Femur (tissue), 1 donor: Measurements from ENCODE around the gene VSTM2B.
"Not testable (repeated sequence)": the region's sequence is repeated elsewhere in the genome, so short reads cannot be mapped to it uniquely, and the experiment has no call there.

ENCODE experiments used
- DNase-seq: peaks from one replicate; pipeline ENCODE4 v3.0.0-alpha.2; 2017

Gene VSTM2B

DNA sequence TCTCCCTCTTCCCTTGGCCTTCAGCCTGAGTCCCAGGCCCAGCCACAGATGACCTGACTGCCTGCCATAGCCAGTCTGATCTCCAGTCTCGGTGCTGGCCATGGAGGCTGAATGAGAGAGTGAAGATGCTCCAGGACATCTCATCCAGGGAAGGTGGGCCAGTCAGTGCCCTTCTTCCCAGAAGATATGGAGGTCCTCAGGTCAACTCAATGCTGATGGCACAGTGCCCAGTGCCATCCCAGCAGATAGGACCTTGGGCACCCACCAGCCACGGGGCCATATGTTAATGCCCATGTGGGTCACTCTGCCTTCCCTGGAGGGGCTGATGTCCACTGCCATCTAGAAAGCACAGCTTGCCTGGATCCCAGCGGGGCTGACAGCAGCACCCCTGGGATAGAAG lies 7.2 kb downstream of the VSTM2B start:
- DNase-seq = peak; percentile 9

DNA sequence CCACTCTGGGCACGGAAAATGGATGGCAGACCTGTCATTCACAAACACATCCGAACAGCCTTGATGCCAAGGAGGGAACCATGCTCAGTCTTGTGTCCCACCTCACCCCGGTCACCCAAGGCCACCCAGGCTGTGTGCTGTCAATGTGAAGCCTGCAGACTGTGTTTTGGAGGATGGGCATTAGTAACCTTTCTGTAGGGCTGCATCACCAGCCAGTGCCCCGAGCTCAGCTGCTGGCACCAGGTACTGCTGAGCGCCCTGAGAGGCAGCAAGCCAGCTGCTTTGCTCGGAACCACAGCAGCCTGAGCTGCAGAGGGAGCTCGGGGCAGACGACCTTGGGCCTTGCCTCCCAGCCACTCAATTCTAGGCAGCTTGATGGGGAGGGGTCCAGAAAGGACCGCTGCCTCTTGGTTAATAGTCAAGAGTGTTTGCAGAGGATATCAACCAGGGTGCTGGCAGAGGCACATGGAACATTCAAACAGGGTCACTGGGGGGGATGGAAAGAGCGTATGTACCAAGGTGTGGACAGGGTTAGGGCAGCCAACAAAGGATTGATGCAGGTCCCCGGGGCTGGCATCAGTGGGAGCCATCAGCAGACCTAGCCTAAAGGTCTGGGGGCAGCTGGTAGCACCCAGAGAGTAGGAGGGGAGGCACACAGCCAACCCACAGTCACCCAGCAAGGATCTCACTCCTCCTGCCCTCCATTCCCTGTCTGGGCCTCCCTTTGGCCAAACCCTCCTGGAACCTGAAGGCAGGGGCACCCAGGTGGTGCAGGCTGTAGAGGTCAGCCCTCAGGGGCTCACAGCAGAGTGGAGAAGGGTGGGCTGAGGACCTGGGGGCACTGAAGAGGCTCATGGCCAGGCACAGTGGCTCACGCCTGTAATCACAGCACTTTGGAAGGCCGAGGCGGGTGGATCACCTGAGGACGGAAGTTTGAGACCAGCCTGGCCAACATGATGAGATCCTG lies 8.1 kb downstream of the VSTM2B start:
- peak; percentile 4 for DNase-seq

DNA sequence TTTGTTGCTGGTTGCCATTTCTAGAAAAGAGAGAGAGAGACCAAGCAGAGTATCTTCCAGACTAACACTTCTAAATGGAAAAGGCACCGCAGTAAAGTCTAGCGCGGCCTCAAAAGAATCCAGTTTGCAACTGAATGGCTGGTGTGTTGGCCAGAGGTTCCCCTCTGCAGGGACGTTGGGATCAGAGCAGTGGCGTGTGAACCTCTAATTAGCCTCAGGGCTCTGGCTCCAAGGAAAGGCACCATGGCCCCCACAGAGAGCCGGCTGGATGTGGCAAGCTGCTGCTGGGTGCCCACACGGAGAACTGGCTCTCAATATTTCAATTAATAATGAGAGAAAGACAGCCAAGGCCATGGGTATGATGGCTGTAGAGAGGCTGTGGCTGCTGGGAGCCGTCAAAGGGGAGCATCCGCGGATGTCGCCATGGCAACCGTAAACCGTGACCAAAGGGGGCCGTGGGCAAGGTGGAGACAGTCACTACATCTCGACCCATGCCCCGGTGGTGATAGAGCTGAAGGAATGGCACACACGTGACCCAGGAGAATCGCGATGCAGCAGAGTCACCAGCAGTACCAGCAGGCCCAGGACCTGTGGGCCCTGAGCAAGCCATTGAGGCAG lies 9.5 kb downstream of the VSTM2B start:
- no peak for DNase-seq

DNA sequence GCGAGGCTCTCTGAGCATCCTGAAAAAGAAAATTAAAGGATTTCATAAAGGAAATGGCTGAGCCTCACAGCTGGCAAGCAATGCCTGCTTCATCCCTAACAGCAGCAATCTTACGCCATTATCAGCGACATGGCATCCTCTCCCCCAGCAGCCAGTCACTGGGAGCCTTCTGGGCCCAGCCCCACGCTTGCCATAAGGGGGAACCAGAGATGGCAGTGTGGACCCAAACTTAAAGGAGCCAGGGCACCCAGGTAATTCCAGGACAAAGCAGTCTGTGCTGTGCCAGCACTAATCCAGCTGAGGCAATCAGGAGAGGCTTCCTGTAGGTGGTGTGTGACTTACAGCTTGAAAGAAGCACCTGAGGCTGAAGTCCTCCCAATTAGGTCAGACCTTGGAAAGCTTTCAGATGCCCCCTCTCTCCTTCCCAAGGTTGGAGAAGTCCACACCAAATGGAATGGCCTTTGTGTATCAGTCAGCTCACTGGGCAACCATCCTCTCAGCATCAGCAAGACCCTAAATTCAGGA lies 10.3 kb downstream of the VSTM2B start:
- no peak for DNase-seq

DNA sequence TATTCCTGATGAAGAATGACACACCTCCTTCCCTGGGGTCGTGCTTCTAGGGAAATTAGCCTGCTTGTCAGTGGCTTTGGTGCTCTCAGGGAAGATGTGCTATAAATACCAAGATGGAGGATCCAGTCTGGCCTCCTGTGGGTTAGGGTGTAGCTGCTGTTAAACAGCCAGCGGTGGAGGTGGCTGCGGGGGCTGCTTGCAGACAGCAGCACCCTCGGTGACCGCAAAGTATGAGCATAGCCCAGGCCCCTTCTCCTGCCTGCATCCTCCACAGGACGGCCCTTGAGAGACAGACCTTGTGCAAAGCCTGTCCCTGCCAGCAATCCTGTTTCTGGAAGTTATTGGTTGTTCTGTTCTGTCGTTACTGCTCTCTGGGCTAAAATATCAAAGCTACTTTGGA lies 11.4 kb downstream of the VSTM2B start:
- peak; percentile 9 for DNase-seq

DNA sequence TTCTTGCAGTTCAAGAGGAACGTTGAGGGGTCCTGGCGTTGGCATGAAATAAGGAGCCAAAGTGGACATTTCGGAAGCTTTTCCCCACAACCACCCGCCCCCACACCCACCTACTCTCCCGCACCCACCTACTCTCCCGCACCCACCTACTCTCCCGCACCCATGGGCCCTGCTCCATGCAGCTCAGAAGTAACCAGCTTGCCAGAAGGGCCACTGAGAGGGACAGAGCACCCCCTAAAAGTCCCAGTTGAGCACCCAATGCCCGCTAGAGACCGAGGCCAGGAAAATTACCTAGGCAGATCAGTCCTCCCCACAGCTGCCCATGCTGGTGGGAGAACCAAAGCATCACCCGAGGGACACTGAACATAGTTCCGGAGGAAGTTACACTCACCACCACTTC lies 11.8 kb downstream of the VSTM2B start:
- DNase-seq = peak; percentile 6

DNA sequence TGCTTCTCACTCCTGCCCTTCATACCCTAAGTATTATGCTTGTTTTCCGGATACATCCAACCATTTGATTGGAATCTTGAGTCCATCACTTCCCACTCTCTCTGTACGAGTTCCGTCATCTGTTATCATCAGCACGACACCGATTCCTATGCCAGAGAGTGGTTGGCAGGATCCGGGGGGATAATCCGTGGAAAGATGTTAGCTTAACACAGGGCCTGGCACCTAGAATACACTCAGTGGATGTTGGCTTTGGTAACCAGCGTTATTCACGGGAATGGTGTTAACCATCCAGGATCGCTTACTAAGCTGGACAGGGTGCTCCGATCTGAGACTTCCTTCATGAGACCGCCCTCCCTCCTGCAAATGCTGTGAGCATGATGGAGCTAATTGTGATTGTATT lies 12.4 kb downstream of the VSTM2B start:
- DNase-seq = peak; percentile 2

DNA sequence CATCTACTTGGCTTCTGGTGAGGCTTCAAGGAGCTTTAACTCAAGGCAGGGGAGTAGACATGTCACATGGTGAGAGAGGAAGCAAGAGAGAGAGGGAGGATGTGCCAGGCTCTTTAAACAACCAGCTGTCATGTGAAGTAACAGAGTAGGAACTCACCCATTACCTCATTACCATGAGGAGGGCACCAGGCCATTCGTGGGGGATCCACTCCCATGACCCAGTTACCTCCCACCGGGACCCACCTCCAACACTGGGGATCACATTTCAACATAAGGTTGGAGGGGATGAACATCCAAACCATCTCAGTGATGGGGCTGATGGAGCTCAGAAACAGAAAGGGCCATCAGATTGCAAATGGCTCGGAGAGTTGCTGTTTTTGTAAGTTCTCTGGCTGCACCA lies 12.9 kb downstream of the VSTM2B start:
- no peak for DNase-seq

DNA sequence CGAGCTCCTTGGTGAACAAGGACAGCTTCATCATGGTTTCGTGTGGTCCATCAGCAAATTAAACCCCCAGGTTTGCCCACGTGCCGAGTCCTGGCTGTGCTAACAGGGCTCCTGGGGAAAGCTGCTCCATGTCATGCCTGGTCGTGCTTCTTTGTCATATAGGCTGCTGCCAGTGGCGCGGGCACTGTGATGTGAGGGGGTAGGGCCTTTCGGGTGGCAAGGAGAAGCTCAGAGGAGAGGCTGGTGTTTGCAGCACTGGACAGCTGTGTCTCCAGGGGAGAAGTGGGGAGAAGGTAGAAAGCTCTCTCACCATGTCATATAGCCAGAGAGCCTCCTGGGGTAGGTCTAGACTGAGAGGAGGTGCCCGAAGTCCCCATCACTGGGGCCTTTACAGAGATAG lies 13.3 kb downstream of the VSTM2B start:
- DNase-seq = no peak

DNA sequence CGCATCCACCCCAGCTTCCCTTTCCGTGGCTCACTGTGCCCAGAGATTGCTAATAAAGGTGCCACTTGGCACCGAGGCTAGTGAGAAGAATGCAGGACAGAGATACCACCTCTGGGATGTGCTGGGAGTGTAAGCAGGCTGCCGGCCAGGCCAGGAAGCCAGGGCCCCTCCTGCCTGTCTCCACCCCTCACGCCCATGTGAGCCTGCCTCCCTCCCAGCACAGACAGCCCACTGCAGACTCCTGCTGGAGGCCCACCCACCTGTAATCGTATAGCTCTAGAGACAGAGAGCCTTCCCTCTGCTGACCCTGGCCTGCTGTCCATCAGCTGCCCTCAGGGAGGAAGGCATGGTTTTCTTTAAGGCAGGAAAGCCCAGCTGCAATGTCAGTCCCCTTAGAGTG lies 13.9 kb downstream of the VSTM2B start:
- peak; percentile 10 for DNase-seq

DNA sequence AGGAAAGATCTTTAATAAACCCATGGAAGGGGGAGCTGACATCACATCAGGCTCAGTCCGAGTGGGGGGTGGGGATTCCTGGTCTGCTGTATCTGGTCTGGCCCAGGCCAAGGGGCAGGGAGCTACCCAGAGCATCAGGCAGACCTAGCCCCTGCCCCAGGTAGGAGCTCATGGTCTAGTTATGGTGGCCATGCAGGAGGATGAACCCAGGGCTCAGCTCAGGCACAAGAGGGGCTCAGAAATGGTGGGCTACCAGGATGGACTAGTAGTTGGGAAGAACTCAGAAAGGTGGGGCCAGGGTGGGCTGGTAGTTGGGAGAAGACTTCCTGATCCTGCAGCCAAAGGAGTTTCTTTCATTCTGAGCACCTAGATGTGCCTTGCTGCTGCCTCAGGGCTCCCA lies 14.3 kb downstream of the VSTM2B start:
- DNase-seq = no peak

DNA sequence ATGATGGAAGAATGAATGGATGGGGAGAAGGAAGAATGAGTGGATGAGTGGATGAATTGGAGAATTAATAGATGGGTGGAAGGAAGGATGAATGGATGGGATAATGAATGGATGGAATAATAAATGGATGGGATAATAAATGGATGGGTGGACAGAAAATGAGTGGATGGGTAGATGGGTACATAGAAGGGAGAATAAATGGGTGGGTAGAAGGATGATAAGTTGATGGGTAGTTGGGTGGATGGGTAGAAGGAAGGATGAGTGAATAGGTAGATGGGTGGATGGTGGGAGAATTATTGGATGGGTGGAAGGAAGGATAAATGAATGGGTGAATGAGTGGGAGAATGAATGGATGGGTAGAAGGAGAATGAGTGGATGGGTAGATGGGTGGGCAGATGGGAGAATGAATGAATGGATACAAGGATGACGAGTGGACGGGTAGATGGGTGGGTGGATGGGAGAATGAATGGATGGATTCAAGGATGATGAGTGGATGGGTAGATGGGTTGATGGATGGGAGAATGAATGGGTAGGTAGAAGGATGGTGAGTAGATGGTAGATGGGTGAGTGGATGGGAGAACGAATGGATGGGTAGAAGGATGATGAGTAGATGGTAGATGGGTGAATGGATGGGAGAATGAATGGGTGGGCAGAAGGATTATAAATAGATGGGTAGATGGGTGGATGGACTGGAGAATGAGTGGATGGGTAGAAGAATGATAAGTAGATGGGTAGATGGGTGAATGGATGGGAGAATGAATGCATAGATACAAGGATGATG lies 15.9 kb downstream of the VSTM2B start:
- DNase-seq = no peak

DNA sequence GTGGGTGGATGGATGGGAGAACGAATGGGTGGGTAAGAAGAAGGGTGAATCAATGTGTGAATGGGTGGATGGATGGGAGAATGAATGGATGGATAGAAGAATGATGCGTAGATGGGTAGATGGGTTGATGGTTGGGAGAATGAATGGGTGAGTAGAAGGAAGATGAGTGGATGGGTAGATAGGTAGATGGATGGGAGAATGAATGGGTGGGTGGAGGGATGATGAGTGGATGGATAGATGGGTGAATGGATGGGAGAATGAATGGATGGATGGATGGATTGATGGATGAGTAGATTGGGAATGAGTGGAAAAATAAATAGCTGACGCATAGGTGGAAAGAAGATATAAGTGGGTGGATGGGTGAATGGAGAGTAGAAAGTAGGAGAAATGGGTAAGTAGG lies 16.5 kb downstream of the VSTM2B start:
- no peak for DNase-seq

DNA sequence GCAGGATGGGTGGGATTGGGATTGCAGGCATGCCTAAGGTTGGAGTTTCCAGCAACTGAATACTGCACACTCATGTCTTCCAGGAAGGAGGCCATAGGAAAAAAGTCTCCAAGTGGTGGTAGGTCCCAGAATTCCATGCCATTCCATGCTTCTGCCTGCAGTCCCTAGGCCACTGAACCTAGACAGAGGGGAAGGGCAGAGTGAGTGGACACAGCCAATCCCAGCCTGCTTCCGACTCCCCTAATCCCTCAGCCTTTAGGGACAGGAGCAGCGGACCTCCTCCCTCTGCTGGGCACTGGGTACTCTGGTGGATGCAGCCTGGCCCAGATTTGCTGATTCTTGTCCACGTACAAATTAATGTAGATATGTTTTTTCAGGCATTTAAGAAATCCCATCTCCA lies 17.0 kb downstream of the VSTM2B start:
- peak; percentile 4 for DNase-seq

DNA sequence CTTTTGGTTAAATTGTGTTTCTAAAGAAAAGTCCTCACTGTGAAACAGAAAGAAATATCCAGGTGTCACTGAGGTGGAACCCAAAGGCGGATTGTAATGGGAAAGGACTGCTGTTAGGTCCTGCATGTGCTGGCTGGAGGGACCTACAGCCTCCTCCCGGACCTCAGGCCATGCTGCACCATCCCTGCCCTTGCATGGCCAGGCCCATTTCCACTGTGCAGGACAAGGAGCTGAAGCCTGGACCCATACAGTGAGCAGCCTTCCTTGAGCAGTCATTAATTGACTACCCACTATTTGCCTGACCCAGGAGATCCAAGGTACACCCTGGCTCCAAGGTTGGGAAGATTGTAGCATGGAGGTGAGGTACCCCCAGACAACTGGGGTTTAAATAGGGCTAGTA lies 17.6 kb downstream of the VSTM2B start:
- DNase-seq = peak; percentile 1

DNA sequence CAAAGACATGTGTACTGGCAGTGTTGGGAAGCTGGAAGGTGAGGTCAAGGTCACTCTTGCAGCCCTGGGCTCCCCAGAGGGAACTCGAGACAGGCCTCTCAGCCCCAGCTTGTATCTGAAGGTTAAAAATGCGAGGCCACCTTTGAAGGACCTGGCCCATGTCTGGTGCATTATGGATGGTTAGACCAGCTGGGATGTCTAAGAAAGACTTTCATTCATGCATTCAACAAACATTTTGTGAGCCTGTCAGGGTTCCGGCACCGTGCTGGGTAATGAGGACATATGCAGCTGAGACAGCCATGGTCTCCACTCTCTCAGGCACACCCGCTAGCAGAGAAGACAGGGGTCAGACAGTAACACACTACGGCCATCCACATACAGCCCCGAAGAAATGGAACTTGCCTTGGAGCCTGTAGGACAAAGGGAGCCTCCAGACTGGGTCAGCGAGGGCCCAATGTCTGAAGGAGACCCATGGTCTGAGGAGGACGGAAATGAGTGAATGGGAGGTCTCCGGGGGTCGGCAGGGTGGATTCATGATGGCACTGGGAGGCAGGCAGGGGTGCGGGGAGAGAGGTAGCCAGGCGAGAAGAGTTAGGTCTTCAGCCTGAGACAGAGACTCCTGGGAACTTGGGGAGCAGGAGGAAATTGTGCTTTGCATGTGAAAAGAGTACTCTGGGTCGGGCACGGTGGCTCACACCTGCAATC lies 19.0 kb downstream of the VSTM2B start:
- DNase-seq = peak; percentile 4

DNA sequence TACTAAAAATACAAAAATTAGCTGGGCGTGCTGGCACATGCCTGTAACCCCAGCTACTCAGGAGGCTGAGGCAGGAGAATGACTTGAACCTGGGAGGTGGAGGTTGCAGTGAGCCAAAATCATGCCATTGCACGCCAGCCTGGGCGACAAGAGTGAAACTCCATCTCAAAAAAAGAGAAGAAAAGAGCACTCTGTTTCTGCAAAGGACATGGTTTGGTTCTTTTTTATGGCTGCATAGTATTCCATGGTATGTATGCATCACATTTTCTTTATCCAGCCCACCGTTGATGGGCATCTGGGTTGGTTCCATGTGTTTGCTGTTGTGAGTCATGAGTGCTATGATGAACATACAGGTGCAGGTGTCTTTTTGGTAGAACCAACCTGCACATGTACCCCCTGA lies 19.7 kb downstream of the VSTM2B start:
- DNase-seq = not testable (repeated sequence)

DNA sequence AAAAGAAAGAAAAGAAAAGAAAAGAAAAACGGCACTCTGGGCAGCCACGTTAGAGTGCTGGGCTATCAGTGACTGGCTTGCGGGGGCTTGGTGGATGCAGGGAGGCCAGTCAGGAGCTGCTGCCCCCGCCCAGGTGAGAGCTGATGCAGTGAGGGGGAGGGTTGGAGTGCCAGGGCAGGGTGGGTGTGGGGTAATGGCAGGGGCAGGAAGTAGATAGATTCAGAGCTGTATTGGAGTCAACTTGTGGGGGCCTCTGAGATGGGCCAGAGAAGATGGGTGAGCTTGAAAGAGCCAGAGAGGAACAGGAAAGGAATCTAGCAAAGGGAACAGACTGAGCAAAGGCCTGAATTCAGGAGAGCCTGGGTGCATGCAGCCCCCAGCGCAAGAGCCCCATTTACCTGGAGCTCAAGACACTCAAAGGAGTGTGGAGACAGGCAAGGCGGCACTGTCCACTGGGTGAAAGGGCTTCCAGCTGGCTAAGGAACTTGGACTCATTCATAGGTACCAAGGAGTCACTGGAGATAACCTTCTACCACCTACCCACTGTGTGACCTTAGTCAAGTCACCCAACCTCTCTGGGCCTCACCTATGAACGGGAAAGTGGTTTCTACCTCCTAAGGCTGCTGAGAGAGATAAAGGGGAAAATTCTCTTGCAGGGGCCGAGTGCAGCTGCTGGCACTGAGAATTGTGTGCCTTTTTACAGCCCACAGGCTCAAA lies 20.2 kb downstream of the VSTM2B start:
- no peak for DNase-seq

DNA sequence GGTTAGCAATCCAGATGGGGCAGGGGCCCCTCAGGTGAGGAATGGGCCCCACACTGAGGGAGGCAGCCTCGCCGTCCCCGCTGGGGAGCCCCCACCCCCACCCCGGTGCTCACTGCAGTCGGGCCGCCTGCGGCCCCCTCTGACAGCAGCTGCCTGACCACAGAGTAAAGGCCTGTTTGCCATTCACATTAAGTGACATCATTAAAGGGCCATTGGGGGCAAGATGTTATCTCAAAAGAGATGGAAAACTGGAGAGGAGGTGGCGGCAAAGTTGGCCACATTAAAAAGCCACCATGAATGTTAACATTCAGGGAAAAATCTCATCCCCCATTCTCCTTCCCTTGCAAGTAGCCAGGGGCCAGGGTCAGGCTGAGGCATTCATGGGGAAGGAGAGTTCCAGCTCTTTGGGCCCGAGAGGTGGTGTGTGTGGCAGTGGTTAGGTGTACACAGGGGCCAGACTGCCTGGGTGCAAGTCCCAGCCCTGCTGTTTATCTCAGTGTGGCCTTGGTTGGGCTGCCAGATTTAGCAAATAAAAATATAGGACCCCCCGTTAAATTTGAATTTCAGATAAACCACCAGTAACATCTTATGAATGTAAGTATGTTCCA lies 20.9 kb downstream of the VSTM2B start:
- peak; percentile 5 for DNase-seq

DNA sequence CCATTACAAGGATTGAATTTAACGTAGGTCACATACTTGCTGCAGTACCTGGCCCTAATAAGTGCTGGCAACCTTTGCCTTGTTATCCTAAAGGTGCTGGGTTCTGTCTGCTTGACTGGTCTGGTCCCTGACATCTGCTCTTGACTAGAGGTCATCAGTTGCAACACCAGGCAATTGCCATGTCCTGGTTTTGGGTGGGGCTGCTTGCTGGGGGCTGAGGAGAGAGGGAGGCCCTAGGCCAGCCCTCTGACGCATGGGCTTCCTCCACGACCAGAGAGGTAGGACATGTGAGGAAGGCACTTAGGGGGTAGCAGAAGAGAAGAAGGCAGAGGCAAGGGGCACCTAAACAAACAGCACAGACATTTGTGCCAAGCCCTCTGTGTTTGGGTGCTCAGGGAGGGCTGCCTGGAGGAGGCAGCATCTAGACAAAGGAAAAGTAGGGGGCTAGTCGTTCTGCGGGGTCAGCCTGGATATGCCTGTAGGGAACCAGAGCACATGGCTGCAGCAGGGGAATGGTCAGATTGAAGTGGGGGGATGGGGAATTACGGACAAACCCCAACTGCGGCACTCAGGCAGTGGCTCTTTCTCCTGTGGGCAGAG lies 21.7 kb downstream of the VSTM2B start:
- no peak for DNase-seq

DNA sequence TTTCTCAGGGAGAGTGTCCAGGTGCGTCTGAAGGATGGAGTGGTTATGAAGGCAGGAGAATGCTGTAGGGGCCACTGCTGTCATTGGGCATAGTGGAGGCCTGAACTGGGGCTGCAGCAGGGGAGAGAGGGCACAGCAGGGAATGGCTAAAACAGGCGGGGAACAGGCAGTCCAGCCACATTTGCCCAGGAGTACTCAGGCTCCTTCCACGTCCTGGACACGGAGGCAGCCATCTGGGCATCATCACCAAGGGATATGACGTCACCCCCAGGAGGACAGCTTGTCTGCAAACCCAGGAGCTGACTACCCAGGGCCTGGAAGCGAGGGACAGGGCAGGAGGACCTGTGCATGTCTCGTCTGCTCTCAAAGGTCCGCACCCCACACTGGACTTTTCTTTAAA lies 22.2 kb downstream of the VSTM2B start:
- no peak for DNase-seq
